Fibroblast of lung (primary cell): ENCODE data around the gene TNIK. TPM values are rescaled to one million over a fixed set of nuclear protein-coding genes. Genes with fewer than 3 reads are reported as not detected.

Source experiments
- DNase-seq, 2 donors: peaks; one replicate each; pipeline versions ENCODE4 v3.0.0 to v3.0.0-alpha.2; 2010; ENCODE audit warnings: low read depth in 2 of 2
- H2AFZ ChIP-seq: 2 replicates; pipeline ENCODE4 v1.5.1; 2012; ENCODE audit warnings: low read length, control low read depth, inconsistent platforms
- H3K27ac ChIP-seq: 2 replicates; pipeline ENCODE4 v1.5.1; 2011; ENCODE audit warnings: low read length, control low read depth; ENCODE audit not compliant: insufficient read depth
- H3K27me3 ChIP-seq: 2 replicates; pipeline ENCODE4 v1.5.1; 2011; ENCODE audit warnings: mild to moderate bottlenecking, low read length; ENCODE audit not compliant: control insufficient read depth, insufficient read depth
- H3K36me3 ChIP-seq: 2 replicates; pipeline ENCODE4 v1.5.1; 2011; ENCODE audit warnings: low read length; ENCODE audit not compliant: control insufficient read depth, insufficient read depth
- H3K4me1 ChIP-seq: 2 replicates; pipeline ENCODE4 v1.5.1; 2011; ENCODE audit warnings: low read length; ENCODE audit not compliant: control insufficient read depth, insufficient read depth; ENCODE audit errors: extremely low read depth
- H3K4me2 ChIP-seq: 2 replicates; pipeline ENCODE4 v1.5.1; 2011; ENCODE audit warnings: low read length, control low read depth; ENCODE audit not compliant: insufficient read depth; ENCODE audit errors: extremely low read depth
- H3K4me3 ChIP-seq, 4 experiments: fragments of 200-600 bp in 1 of 4; sonication (generic) in 1 of 4; replicated peaks in 1 of 4; 2 replicates each; pipeline ENCODE4 v1.5.1; 2011 to 2016; ENCODE audit warnings: low read length in 4 of 4, low read depth in 3 of 4, mild to moderate bottlenecking in 3 of 4, control low read depth in 2 of 4, inconsistent platforms in 1 of 4, mixed read lengths in 1 of 4; ENCODE audit not compliant: insufficient read depth in 1 of 4; ENCODE audit errors: control extremely low read depth in 1 of 4
- H3K79me2 ChIP-seq: 2 replicates; pipeline ENCODE4 v1.5.1; 2012; ENCODE audit warnings: mild to moderate bottlenecking, low read length, inconsistent platforms; ENCODE audit not compliant: control insufficient read depth, insufficient read depth
- H3K9ac ChIP-seq: 2 replicates; pipeline ENCODE4 v1.5.1; 2011; ENCODE audit warnings: mild to moderate bottlenecking, low read length, control low read depth; ENCODE audit not compliant: insufficient read depth
- H3K9me3 ChIP-seq: 2 replicates; pipeline ENCODE4 v1.5.1; 2012; ENCODE audit warnings: low read depth, low read length; ENCODE audit not compliant: control insufficient read depth, insufficient read depth
- H4K20me1 ChIP-seq: 2 replicates; pipeline ENCODE4 v1.5.1; 2011; ENCODE audit warnings: low read length; ENCODE audit not compliant: control insufficient read depth, insufficient read depth; ENCODE audit errors: extremely low read depth
- CTCF ChIP-seq, 2 donors: IDR thresholded peaks in 1 of 2; conservative IDR thresholded peaks in 1 of 2; 1 replicate in 1 of 2; 2 replicates in 1 of 2; pipeline ENCODE4 v1.5.1; 2011 to 2012; ENCODE audit warnings: low read length in 2 of 2, control low read depth in 1 of 2, inconsistent platforms in 1 of 2, low read depth in 1 of 2, mild to moderate bottlenecking in 1 of 2
- EZH2 ChIP-seq: IDR thresholded peaks from 2 replicates; pipeline ENCODE4 v1.5.1; 2012; ENCODE audit warnings: low read length, control low read depth, mild to moderate bottlenecking; ENCODE audit errors: missing control alignments
- polyA plus RNA-seq, 2 donors: library from polyadenylated mRNA; depleted of rRNA in 1 of 2; stranded (reverse) in 1 of 2; unstranded in 1 of 2; fragments of >200 nt; gene quantifications; 2 replicates each; pipeline ENCODE4 v1.2.1, GENCODE V29; 2011 to 2012; ENCODE audit warnings: missing spikeins in 1 of 2
- total RNA-seq: library from RNA; depleted of rRNA; stranded (reverse); fragments of >200 nt; gene quantifications from 2 replicates; pipeline ENCODE4 v1.2.1, GENCODE V29; 2014

The TNIK gene
- total and polyA plus RNA-seq, 2 donors (not counting 1 experiment from before 2014, with no cell fraction given) = 13.8 to 39.3 TPM

DNA sequence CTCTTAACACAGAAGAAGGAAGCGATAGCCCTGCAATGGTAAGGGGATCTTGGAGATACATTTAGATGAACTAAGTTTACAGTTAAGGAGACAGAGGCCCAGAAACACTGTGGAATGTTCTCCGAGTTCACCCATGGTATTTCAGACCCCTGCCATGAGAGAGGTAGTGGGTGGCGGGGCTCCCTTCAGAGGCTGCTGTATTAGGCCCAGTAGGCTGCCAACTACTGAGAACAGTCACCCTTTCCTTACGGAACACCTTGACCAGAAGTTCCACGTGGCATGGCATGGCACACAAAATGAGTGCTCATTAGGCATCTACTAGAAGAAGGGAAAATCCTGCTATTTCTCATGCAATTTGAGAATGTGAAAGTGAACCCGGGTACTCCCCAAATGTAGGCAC is 195.4 kb downstream of the TNIK start:
- Histone ChIP-seq H4K20me1 (no peaks in the 10 kb centered on the region), H3K9ac (no peak overlapping the region), H3K27me3 (no peaks in the 10 kb centered on the region), H3K36me3 (no peaks in the 10 kb centered on the region), H3K27ac (no peak overlapping the region), H3K9me3 (no peaks in the 10 kb centered on the region), H2AFZ (no peak overlapping the region), H3K4me2 (no peak overlapping the region), H3K4me1 (no peaks in the 10 kb centered on the region), H3K4me3 (no peak overlapping the region), H3K79me2 (no peaks in the 10 kb centered on the region)
- DNase-seq = no peak
- TF ChIP-seq CTCF (conservative IDR thresholded peaks at IDR 0.05 in 1 of 2, IDR thresholded peaks at IDR 0.05 in 1 of 2; ENCODE audit: low read depth in 1 of 2, low read length in 2 of 2) = no peak

DNA sequence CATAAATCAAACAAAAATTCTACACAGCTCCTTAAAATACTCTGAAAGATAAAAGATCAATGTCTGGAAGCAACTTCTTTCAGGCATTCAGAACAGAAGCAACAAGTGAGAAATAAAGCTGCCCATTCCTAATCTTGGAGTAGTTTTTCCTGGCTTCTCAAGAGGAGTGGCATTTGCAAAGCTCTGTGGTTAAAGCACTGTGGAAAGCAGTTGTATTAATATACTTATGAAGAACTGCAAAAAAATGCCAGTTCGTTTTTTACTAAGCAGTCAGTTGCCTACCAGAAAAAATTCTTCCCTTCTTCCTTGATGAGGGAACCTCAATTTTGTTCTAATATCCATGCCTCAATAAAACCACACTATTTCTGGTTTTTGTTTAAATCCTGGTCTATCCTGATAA is 197.8 kb downstream of the TNIK start:
- Histone ChIP-seq H2AFZ (no peak overlapping the region), H3K36me3 (no peaks in the 10 kb centered on the region), H3K9ac (no peak overlapping the region), H3K4me3 (no peak overlapping the region), H3K27me3 (no peaks in the 10 kb centered on the region), H3K79me2 (no peaks in the 10 kb centered on the region), H3K4me2 (no peak overlapping the region), H3K9me3 (no peaks in the 10 kb centered on the region), H4K20me1 (no peaks in the 10 kb centered on the region), H3K4me1 (peaks cover 8% of the 10 kb centered on the region), H3K27ac (no peak overlapping the region)
- peak in 1 of 2 donors; percentile 82 for DNase-seq
- TF ChIP-seq CTCF (conservative IDR thresholded peaks at IDR 0.05 in 1 of 2, IDR thresholded peaks at IDR 0.05 in 1 of 2; ENCODE audit: low read depth in 1 of 2, low read length in 2 of 2) (no peak), EZH2 (no peak)

GRCh38 chr3:171261487-171261886 is 198.7 kb downstream of the TNIK start:
- H3K4me2 ChIP-seq = no peak overlapping the region
- no peak overlapping the region for H3K4me3 ChIP-seq
- no peaks in the 10 kb centered on the region for H4K20me1 ChIP-seq
- no peaks in the 10 kb centered on the region for H3K36me3 ChIP-seq
- DNase-seq = peak in 1 of 2 donors; percentile 61
- H3K4me1 ChIP-seq = peaks cover 10% of the 10 kb centered on the region
- no peaks in the 10 kb centered on the region for H3K9me3 ChIP-seq
- no peak overlapping the region for H3K27ac ChIP-seq
- no peak overlapping the region for H3K9ac ChIP-seq
- H3K79me2 ChIP-seq = no peaks in the 10 kb centered on the region
- H3K27me3 ChIP-seq = no peaks in the 10 kb centered on the region
- TF ChIP-seq CTCF (conservative IDR thresholded peaks at IDR 0.05 in 1 of 2, IDR thresholded peaks at IDR 0.05 in 1 of 2; ENCODE audit: low read depth in 1 of 2, low read length in 2 of 2) (no peak), EZH2 (no peak)
- H2AFZ ChIP-seq = no peak overlapping the region
